Erythroblast (primary cell): ENCODE measurements around the gene ZCWPW2.

Source experiments
- GATA1 ChIP-seq: IDR thresholded peaks from 2 replicates; pipeline ENCODE4 v1.6.1; 2011; ENCODE audit warnings: low read depth, mild to moderate bottlenecking, control low read depth, low read length, moderate library complexity
- POLR2A ChIP-seq: IDR thresholded peaks from 2 replicates; pipeline ENCODE4 v1.6.1; 2011; ENCODE audit warnings: mild to moderate bottlenecking, low read length

DNA sequence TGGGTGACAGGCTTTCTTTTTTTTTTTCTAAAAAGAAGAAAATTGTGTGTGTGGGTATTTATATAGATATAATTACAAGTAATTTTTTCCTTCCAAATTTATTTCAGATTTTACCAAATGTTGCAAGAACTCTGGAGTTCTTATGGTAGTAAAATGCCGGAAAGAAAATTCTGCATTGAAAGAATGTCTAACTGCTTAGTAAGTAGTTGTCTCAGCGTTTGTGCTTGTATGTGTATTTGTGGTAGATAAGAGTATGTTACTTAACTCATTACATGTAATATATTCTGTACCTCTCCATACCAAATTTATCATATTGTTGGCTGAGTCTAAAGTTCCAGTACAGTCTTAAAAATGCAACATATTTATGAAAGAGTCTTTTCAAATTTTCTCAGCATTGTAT is 32.3 kb upstream of the ZCWPW2 start:
- no peak for TF ChIP-seq POLR2A
- TF ChIP-seq GATA1, result no peak
